ENCODE measurements around the gene NUTF2.
"Not testable (repeated sequence)": the region's sequence is repeated elsewhere in the genome, so short reads cannot be mapped to it uniquely, and the experiment has no call there.

NUTF2 gene

DNA sequence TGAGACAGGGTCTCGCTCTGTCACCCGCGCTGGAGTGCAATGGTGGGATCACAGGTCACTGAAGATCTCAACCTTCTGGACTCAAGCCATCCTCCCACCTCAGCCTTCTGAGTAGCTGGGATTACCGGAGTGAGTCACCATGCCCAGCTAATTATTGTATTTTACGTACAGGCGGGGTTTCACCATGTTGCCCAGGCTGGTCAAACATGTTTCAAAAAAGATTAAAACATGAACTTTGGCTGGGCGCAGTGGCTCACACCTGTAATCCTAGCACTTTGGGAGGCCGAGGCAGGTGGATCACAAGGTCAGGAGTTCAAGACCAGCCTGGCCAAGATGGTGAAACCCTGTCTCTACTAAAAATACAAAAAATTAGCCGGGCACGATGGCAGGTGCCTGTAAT is 9.5 kb upstream of the NUTF2 start:
- in situ Hi-C loops (cut with MboI; ENCODE audit: low sequenced_read_pairs) = not testable (repeated sequence)

DNA sequence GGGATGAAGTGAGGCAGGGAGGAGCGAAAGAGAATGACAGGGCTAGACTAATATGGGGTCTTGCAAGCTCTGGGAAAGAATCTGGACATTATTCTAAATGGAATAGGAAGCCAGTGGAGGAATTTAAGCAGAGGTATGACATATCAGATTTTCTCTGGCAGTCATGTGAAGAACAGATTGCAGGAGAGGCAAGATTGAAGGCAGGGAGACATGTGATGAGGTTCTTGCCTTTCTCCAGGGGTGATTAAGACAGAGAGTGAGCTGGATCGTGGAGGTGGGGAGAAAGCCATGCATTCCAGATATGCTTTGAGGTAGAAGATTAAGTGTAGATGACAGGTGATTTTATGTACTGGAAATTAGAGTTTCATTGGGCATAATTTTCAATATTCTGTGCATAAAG is 8.9 kb upstream of the NUTF2 start:
- in situ Hi-C loops (cut with MboI; ENCODE audit: low sequenced_read_pairs) = no loop called here

DNA sequence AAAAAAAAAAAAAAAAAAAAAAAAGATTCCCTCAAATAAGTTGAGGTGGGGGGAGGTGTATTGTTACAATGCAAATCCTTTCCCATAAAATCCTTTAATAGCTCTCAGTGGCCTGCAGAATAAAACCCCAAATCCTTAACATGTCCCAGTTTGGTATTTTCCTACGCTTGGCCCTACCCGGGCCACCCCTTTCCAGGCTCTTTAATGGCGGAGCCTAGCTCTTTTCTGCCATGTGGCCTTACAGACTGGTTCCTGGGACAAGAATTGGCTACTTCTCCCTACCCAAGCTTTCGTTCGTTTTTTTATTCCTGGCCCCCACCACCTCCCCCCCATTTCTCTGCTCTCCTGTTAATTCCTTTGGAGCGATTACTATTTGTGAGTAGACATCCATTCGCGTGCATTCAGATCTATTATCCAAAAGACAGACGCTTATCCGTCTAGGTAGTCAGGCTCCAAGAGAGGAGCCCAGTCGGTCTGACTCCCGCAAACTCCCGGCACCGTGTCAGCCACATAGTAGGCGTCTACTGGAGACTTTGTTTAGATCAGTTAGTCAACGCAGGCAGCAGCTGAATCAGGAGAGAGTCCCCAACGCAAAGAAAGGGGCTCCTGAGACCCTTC is 5.4 kb upstream of the NUTF2 start:
- in situ Hi-C loops (cut with MboI; ENCODE audit: low sequenced_read_pairs) = no loop called here

DNA sequence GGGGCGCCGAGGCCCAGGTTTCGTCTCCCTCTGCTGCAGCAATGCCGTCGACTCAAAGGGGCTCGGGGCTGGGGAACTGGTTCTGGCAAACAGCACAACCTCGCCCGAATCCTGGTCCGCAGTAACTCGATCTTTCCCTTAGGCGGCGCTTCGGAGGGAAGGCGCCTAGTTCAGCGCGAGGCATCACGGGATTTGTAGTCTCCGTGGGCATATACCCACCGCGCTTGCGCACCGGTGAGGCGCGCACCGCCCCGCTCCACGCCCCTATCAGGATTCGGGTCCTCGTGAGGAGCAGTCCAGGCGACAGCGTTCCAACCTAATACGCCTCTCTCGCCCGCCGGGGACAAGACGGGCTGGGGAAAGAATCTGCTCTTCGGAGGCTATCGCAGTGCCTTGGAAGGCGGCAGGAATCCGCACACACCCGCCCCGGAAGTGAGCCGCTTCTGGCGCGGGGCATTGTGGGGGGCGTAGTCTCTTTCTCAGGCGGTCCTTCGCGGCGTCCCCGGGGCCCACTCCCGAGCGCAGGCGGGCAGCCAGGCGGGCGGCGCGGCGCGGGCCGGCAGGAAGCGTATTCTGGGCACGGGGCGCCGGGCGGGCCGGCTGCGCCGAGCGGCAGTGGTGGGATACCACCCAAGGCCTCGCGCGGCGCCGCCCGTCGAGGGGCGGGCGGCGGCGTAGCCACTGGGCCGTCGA is 4.8 kb upstream of the NUTF2 start, which contains the start of gene THAP11:
Gene THAP11, plus strand, starts transcription at position 505 of the 693 bp plus-strand sequence. CDS start 235 bp downstream, outside the sequence.
- in situ Hi-C loops (cut with MboI; ENCODE audit: low sequenced_read_pairs) = no loop called here

DNA sequence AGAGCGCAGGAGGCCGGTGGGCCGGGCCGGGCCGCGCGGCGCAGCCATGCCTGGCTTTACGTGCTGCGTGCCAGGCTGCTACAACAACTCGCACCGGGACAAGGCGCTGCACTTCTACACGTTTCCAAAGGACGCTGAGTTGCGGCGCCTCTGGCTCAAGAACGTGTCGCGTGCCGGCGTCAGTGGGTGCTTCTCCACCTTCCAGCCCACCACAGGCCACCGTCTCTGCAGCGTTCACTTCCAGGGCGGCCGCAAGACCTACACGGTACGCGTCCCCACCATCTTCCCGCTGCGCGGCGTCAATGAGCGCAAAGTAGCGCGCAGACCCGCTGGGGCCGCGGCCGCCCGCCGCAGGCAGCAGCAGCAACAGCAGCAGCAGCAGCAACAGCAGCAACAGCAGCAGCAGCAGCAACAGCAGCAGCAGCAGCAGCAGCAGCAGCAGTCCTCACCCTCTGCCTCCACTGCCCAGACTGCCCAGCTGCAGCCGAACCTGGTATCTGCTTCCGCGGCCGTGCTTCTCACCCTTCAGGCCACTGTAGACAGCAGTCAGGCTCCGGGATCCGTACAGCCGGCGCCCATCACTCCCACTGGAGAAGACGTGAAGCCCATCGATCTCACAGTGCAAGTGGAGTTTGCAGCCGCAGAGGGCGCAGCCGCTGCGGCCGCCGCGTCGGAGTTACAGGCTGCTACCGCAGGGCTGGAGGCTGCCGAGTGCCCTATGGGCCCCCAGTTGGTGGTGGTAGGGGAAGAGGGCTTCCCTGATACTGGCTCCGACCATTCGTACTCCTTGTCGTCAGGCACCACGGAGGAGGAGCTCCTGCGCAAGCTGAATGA is 4.0 kb upstream of the NUTF2 start:
- in situ Hi-C loops (cut with MboI; ENCODE audit: low sequenced_read_pairs) = no loop called here

GRCh38 chr16:67843343-67843765 is 3.4 kb upstream of the NUTF2 start:
- in situ Hi-C loops (cut with MboI; ENCODE audit: low sequenced_read_pairs) = no loop called here

- in situ Hi-C loops (cut with MboI; ENCODE audit: low sequenced_read_pairs) = no loop called here
Observed at GRCh38 chr16:67844497-67844896, 2.2 kb upstream of the NUTF2 start.

GRCh38 chr16:67845291-67846062 is 1.3 kb upstream of the NUTF2 start:
- in situ Hi-C loops (cut with MboI; ENCODE audit: low sequenced_read_pairs) = no loop called here

DNA sequence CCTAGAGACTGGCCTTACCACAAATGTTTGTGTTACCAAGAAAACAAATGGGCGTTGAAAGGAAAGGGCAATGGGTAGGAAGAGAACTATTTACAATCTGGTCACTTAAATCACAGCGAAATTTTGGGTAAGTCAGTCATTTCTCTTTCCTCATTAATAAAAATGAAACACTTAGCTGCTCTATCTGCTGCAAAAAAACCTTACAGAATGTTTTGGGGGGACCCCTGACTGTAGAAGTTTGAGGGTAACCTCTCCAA is 742 bp upstream of the NUTF2 start:
- in situ Hi-C loops (cut with MboI; ENCODE audit: low sequenced_read_pairs) = no loop called here

GRCh38 chr16:67847064-67847861 is 530 bp downstream of the NUTF2 start, which contains the start of gene CENPT:
CENPT (minus strand) TSS chr16:67847693; CDS start chr16:67833859, 13,834 bp downstream.
- in situ Hi-C loops (cut with MboI; ENCODE audit: low sequenced_read_pairs) = no loop called here

DNA sequence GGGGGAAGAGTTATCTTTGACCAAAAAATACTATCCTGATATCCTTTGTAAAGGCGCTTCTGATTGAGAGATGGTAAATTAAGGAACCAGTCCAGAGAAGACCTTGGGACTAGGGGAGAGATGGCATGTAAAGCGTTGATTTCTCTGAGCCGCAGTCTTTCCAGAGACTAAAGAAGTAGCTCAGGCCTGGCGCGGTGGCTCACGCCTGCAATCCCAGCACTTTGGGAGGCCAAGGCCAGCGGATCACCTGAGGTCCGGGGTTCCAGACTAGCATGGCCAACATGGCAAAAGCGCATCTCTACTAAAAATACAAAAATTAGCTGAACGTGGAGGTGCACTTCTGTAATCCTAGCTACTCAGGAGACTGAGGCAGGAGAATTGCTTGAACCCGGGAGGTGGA is 1.4 kb downstream of the NUTF2 start:
- in situ Hi-C loops (cut with MboI; ENCODE audit: low sequenced_read_pairs) = no loop called here

- in situ Hi-C loops (cut with MboI; ENCODE audit: low sequenced_read_pairs) = no loop called here
Observed at GRCh38 chr16:67853670-67854069, 6.9 kb downstream of the NUTF2 start.

DNA sequence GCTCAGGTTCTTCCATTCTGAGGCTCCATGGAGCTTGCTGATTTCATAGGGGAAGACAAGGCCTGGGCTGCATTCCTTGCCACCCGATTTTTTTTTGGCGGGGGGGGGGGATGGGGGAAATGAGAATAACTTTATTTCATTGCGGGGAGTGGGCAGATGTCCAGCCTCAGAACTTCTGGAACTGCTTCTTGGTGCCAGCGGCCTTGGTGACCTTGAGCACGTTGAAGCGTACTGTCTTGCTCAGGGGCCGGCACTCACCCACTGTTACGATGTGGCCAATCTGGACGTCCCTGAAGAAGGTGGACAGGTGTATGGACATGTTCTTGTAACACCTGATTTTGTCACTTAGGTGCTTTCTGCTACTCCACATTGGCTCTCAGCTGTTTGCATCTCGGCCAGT is 9.1 kb downstream of the NUTF2 start:
- in situ Hi-C loops (cut with MboI; ENCODE audit: low sequenced_read_pairs) = no loop called here

DNA sequence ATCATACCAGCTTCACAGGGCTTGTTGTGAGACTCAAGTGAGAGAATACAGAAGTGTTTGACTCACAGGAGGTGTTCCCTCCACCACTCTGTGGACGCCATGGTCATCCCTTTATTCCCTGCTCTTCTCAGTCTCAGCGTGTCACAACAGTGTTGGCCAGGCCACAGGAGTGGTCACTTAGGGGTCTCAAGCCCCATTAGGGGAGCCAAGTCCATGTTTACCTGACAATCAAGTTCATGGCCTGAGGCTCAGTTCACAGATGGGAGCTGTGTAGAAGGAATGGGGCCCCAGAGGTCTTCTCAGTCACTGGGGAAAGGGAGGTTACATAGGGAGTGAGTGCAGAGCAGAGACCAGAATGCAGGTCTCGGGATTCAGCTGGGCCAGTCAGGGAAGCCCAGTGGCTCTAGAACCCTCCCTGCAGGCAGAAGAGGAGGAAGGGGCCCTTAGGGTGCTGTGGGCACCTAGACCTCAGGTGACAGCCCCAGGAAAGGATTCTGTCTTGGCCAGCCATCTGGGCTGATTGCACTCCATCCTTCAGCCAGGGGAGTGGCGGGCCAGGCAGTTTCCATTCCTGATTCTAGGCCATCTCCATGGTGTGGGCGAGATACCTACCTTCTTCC is 10.3 kb downstream of the NUTF2 start:
- in situ Hi-C loops (cut with MboI; ENCODE audit: low sequenced_read_pairs) = no loop called here

DNA sequence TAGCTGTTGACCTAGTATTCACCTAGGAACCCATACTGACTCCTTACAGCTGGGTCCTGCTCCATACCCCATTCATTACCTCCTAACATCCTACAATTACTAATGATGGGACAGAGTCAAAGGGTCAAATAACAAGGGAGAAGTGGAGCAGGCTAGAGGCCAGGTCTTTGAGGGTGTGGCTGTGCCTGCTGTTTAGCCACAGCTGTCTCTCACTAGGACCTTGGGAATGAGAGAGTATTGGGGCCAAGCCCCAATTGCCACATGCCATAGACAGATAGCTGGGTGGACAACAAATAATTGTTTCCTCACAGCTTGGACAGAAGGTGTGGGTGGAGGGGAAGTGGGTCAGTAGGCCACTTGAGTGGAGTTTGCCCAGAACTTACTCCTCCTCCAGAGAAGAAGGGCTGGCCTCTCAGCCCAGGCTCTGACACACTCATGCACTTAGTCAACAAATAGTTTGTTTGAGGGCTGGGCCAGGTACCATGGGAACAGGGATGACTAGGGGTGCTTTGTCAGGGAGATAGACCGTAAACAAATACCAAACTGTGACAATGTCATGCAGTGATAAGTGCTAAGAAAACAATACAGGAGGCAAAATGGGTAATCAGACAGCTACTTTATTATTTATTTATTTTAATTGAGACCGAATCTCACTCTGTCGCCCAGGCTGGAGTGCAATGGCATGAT is 11.0 kb downstream of the NUTF2 start:
- in situ Hi-C loops (cut with MboI; ENCODE audit: low sequenced_read_pairs) = no loop called here

GRCh38 chr16:67858500-67858899 is 11.8 kb downstream of the NUTF2 start:
- in situ Hi-C loops (cut with MboI; ENCODE audit: low sequenced_read_pairs) = no loop called here

DNA sequence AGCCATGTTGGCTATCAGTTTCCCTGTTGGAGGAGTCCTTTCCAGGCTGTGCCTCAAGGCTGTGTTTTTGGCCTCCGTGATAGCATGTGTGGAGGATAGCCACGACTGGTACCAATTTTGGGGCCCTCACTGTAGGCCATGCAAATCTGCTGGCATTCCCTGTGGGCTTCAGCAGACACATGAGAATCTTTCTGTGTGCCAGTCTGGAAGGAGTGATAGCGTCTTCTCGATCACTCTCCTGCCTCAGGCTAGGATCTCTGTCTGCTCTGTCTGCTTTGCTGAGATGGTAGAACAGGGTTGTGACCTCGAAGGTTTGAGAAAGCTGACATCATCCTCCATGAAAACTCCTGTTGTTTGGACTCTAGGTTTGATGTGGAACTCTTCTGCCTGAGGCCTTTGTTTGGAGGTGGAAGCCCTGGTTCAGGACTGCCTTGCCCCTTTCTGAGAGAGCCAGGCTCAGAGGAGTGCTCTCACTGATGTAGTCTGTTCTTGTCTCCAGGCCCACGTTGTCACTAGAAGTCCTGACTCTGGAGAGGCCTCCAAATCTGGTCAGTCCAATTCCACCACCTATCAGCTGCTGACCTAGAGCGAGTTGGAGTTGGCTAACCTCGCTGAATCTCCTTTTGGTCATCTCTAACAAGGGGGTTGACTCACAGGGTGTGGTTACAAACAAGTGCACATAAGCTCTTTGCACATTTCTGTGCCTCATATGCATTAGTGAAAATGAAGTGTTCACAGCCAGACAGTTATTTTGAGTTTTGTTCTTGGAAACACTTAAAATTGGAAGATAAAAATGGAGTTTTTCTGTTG is 14.1 kb downstream of the NUTF2 start:
- in situ Hi-C loops (cut with MboI; ENCODE audit: low sequenced_read_pairs) = no loop called here

- in situ Hi-C loops (cut with MboI; ENCODE audit: low sequenced_read_pairs) = no loop called here
Observed at GRCh38 chr16:67861877-67862276, 15.1 kb downstream of the NUTF2 start.

Data from HL-60/S4 treated with phorbol 12-myristate 13-acetate at 8.2 ng/mL for 4 days and 3 days (cell line).